Thyroid gland (tissue), 4 donors: ENCODE data around the gene CAPN5. TPM values are rescaled to one million over a fixed set of nuclear protein-coding genes. Genes with fewer than 3 reads are reported as not detected.

Experiments used
- DNase-seq, 2 donors: peaks; one replicate each; pipeline ENCODE4 v3.0.0-alpha.2; 2019
- H3K27ac ChIP-seq, 3 donors: fragments of 200-600 bp; sonication (generic); 1 replicate in 2 of 3; 2 replicates in 1 of 3; pipeline ENCODE4 v1.5.1; 2016 to 2019; ENCODE audit warnings: mild to moderate bottlenecking in 1 of 3, moderate library complexity in 1 of 3
- H3K27me3 ChIP-seq: fragments of 200-600 bp; sonication (generic); one replicate; pipeline ENCODE4 v1.5.1; 2019
- H3K36me3 ChIP-seq, 2 donors: fragments of 200-600 bp; sonication (generic); one replicate each; pipeline ENCODE4 v1.5.1; 2016 to 2019
- H3K4me1 ChIP-seq, 2 donors: fragments of 200-600 bp; sonication (generic); one replicate each; pipeline ENCODE4 v1.5.1; 2017 to 2019
- H3K4me3 ChIP-seq, 3 donors: fragments of 200-600 bp; sonication (generic); replicated peaks in 1 of 3; 1 replicate in 2 of 3; 2 replicates in 1 of 3; pipeline ENCODE4 v1.5.1; 2016; ENCODE audit warnings: mild to moderate bottlenecking in 1 of 3
- H3K9me3 ChIP-seq: fragments of 200-600 bp; sonication (generic); one replicate; pipeline ENCODE4 v1.5.1; 2017
- POLR2A ChIP-seq, 2 donors: fragments of 450-650 bp; IDR thresholded peaks; one replicate each; pipeline ENCODE4 v1.6.1; 2017; ENCODE audit warnings: antibody characterized with exemption in 2 of 2, mild to moderate bottlenecking in 2 of 2, moderate library complexity in 1 of 2
- WGBS, 2 donors: methylation state at CpG; one replicate each; pipeline ENCODE4 v1.1.5; 2017; 5-methylcytosine and 5-hydroxymethylcytosine counted together
- intact Hi-C: fragments of 100-400 bp; cut with DNase I; formaldehyde crosslinking; loops from one replicate; pipeline ENCODE4 v1.15.1; 2023
- total RNA-seq, 4 donors: library from RNA; depleted of rRNA; stranded (reverse); fragments of >200 nt; gene quantifications; one replicate each; pipeline ENCODE4 v1.2.3, GENCODE V29; 2016
- TF ChIP-seq, protein P1 (sequence below), 6 experiments: fragments of 200-600 bp in 3 of 6; fragments of 450-650 bp in 3 of 6; sonication (generic) in 3 of 6; IDR thresholded peaks; one replicate each; pipeline ENCODE4 v1.5.1; 2016 to 2019; ENCODE audit warnings: antibody characterized with exemption in 6 of 6, mild to moderate bottlenecking in 2 of 6, inconsistent platforms in 1 of 6, moderate library complexity in 1 of 6

The CAPN5 gene
- total RNA-seq, 4 donors from 2014 or later = 3.0 to 5.6 (median 4.1) TPM

DNA sequence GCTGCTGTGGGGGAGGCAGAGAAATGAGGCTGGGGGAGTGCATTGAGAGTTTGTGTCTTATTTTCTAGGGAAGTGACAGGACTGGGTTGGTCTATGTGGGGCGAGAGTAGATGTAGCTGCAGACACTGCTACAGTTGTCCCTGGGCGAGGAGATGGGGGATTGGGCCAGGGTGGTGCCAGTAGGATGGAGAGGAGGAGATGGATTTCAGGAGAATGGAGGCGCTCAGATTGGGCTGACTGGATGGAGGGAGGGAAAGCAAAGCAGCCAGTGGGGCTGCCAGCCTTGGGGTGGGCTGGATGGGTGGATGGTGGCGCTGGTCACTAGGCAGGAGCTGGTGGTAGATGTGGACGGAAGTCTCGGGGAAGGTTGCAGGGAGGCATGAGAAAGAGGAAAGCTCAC, 45.2 kb downstream of the CAPN5 start:
- H3K9me3 ChIP-seq = no peaks in the 10 kb centered on the region
- 94% methylated on average over 6 of the region's 6 CpGs for WGBS, 2 donors
- DNase-seq = no peak
- intact Hi-C loops = no loop called here
- H3K27ac ChIP-seq = no peak overlapping the region
- no peak for TF ChIP-seq POLR2A (IDR thresholded peaks at IDR 0.05)
- TF ChIP-seq, protein P1, sequence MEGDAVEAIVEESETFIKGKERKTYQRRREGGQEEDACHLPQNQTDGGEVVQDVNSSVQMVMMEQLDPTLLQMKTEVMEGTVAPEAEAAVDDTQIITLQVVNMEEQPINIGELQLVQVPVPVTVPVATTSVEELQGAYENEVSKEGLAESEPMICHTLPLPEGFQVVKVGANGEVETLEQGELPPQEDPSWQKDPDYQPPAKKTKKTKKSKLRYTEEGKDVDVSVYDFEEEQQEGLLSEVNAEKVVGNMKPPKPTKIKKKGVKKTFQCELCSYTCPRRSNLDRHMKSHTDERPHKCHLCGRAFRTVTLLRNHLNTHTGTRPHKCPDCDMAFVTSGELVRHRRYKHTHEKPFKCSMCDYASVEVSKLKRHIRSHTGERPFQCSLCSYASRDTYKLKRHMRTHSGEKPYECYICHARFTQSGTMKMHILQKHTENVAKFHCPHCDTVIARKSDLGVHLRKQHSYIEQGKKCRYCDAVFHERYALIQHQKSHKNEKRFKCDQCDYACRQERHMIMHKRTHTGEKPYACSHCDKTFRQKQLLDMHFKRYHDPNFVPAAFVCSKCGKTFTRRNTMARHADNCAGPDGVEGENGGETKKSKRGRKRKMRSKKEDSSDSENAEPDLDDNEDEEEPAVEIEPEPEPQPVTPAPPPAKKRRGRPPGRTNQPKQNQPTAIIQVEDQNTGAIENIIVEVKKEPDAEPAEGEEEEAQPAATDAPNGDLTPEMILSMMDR (IDR thresholded peaks at IDR 0.05) = no peak
- H3K27me3 ChIP-seq = no peaks in the 10 kb centered on the region
- H3K4me1 ChIP-seq = peaks cover 0 to 7% of the 10 kb centered on the region in 2 donors
- no peak overlapping the region for H3K4me3 ChIP-seq
- no peaks in the 10 kb centered on the region for H3K36me3 ChIP-seq

DNA sequence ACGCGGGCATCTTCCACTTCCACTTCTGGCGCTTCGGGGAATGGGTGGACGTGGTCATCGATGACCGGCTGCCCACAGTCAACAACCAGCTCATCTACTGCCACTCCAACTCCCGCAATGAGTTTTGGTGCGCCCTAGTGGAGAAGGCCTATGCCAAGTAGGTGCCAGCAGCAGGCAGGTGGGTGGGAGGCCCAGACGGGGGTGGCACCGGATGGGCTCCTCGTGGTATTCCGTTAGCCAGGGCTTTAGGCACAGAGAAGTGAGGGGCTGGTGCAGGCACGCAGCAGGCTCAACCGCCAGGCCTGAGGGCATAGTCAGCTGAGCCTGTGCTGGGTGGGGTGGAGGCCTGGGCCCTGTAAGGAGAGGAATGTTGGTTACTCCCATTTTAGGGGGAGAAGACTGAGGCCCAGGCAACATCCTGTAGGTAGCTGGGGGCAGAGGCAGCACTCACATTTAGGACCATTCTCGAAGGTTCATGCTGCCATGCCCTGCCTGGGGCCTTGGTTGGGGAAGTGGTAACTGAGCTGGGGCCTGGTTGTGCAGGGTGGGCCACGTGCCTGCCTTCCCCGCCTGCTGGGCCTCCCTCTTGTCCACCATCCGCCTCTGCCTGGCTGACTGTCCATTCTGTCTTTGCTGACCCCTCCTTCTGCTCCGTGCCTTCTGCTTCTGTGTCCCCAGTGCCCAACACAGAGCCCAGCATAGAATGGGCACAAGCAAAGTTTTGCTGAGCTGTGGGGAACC, 46.0 kb downstream of the CAPN5 start:
- intact Hi-C loops = no loop called here
- whole genome bisulfite sequencing, 2 donors = 87 to 95% methylated on average over 15 to 19 of the region's 20 CpGs

DNA sequence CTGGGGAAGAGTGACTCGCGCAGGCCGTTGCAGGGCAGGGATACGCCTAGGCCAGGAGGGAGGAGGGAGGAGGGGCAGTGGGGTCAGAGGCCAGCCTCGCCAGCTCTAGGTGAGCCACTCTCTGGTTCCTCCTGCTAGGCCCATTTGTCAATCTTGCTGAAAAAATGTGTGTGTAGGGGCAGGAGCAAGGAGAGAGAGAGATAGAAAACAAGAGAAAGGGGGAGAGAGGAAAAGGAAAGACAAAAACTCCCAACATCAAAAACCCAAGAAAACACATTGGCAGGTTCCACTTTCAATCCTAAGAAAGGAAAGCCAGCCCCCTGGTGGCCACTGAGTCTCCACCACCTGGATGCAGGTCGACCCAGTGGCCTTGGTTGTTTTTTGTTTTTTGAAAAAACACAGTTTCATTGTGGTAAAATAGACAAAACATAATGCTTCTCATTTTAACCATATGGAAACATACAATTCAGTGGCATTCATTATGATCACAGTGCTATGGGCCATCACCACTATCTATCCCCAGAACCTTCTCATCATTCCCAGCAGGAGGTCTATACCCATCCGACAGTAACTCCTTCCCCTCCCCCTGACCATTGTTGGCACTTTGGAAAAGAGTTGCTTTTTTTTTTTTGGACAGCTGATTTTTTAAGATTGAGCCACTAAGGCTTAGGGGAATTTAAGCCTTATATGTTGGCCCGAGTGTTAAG, 46.8 kb downstream of the CAPN5 start:
- H3K27ac ChIP-seq = no peak overlapping the region
- H3K4me1 ChIP-seq = no peaks in the 10 kb centered on the region
- WGBS, 2 donors = 73 to 77% methylated on average over 8 of the region's 8 CpGs
- intact Hi-C loops = no loop called here
- no peaks in the 10 kb centered on the region for H3K9me3 ChIP-seq
- H3K27me3 ChIP-seq = no peaks in the 10 kb centered on the region
- H3K36me3 ChIP-seq = no peaks in the 10 kb centered on the region
- TF ChIP-seq POLR2A (IDR thresholded peaks at IDR 0.05) = no peak
- TF ChIP-seq, protein P1 (IDR thresholded peaks at IDR 0.05) = peak in 3 of 6 experiments; percentile 17 to 43 (median 25)
- H3K4me3 ChIP-seq = no peak overlapping the region
- DNase-seq = peak; percentile 18 to 19

More for the DNA sequence above, 46.0 kb downstream of the CAPN5 start:
- H3K36me3 ChIP-seq = no peaks in the 10 kb centered on the region
- no peaks in the 10 kb centered on the region for H3K9me3 ChIP-seq
- H3K4me3 ChIP-seq = no peak overlapping the region
- no peak overlapping the region for H3K27ac ChIP-seq
- H3K27me3 ChIP-seq = no peaks in the 10 kb centered on the region
- no peak for TF ChIP-seq POLR2A (IDR thresholded peaks at IDR 0.05)
- no peak for DNase-seq
- H3K4me1 ChIP-seq = peaks cover 0 to 5% of the 10 kb centered on the region in 2 donors

DNA sequence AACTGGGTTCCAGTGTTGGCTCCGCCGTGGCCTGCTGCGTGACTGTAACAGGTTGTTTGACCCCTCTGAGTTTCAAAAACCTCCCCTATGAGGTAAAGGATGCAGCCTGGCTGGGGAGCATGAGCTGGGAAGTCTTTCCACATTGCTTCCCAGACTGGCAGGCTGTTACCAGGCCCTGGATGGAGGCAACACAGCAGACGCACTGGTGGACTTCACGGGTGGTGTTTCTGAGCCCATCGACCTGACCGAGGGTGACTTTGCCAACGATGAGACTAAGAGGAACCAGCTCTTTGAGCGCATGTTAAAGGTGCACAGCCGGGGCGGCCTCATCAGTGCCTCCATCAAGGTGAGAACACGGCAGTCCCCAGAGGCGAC, 47.3 kb downstream of the CAPN5 start:
- no peaks in the 10 kb centered on the region for H3K4me1 ChIP-seq
- 91 to 92% methylated on average over 6 to 13 of the region's 13 CpGs for WGBS, 2 donors
- intact Hi-C loops = no loop called here
- TF ChIP-seq POLR2A (IDR thresholded peaks at IDR 0.05) = no peak
- TF ChIP-seq, protein P1 (IDR thresholded peaks at IDR 0.05) = no peak
- no peaks in the 10 kb centered on the region for H3K27me3 ChIP-seq
- H3K9me3 ChIP-seq = no peaks in the 10 kb centered on the region
- no peak overlapping the region for H3K4me3 ChIP-seq
- H3K36me3 ChIP-seq = no peaks in the 10 kb centered on the region
- H3K27ac ChIP-seq = no peak overlapping the region
- no peak for DNase-seq

DNA sequence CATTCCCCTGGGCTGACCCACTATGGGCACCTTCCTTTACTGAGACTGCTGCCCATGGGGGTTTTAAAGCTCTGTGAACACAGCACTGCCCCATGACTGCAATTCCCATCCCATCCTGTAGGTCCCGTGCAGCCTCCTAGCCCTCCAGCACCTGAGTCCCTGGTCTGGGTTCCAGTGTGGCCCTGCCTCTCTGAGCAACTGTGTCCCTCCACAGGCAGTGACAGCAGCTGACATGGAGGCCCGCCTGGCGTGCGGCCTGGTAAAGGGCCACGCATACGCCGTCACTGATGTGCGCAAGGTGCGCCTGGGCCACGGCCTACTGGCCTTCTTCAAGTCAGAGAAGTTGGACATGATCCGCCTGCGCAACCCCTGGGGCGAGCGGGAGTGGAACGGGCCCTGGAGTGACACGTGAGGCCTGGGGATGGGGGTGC, 48.4 kb downstream of the CAPN5 start:
- Histone ChIP-seq H3K27me3 (no peaks in the 10 kb centered on the region), H3K9me3 (no peaks in the 10 kb centered on the region), H3K4me3 (no peak overlapping the region), H3K36me3 (no peaks in the 10 kb centered on the region), H3K4me1 (no peaks in the 10 kb centered on the region), H3K27ac (no peak overlapping the region)
- 95 to 99% methylated on average over 16 of the region's 16 CpGs for WGBS, 2 donors
- DNase-seq = no peak
- intact Hi-C loops = no loop called here
- TF ChIP-seq, protein P1 (IDR thresholded peaks at IDR 0.05) = no peak
- TF ChIP-seq POLR2A (IDR thresholded peaks at IDR 0.05) = no peak
